GM10266 (cell line): ENCODE results near the gene SPAG17.
A peak's percentile ranks its signal among the peaks of the same experiment; 100 is the strongest.

Experiments used
- DNase-seq: peaks from one replicate; pipeline ENCODE4 v3.0.0; 2012; ENCODE audit errors: extremely low spot score
- TF ChIP-seq, protein P1 (sequence below): IDR thresholded peaks from 2 replicates; pipeline ENCODE4 v1.5.1; 2012; ENCODE audit warnings: mild to moderate bottlenecking, low read depth; ENCODE audit not compliant: control insufficient read depth, insufficient read depth; ENCODE audit errors: missing control alignments

Gene SPAG17

DNA sequence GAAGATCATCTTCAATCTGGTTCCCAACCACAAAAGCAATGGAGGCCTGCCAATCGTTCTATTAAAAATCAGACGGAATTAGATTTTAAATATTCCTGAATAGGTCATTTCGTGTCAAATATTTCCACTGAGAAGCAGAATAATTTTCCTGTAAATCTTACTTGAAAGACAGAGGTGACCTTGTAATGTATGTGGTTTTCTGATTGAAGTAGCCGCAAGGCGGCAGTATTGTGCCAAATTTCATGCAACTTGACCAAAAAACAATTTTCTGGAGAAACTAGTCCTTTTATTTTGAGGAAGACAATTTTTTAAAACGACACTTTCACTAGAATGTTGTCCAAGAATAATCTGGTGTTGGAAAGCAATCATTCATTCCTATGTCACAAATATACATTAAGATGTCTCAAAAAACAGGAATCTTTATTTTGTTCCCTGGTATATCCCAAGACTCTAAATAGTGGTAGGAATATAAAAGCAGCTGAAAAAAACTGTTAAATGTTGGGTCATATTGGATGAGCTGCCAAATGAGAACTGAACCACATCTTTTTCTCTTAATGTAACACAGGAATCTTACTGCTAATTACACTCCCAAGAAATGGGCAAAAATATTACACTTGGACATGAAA is 33.6 kb downstream of the SPAG17 start:
- TF ChIP-seq, protein P1, sequence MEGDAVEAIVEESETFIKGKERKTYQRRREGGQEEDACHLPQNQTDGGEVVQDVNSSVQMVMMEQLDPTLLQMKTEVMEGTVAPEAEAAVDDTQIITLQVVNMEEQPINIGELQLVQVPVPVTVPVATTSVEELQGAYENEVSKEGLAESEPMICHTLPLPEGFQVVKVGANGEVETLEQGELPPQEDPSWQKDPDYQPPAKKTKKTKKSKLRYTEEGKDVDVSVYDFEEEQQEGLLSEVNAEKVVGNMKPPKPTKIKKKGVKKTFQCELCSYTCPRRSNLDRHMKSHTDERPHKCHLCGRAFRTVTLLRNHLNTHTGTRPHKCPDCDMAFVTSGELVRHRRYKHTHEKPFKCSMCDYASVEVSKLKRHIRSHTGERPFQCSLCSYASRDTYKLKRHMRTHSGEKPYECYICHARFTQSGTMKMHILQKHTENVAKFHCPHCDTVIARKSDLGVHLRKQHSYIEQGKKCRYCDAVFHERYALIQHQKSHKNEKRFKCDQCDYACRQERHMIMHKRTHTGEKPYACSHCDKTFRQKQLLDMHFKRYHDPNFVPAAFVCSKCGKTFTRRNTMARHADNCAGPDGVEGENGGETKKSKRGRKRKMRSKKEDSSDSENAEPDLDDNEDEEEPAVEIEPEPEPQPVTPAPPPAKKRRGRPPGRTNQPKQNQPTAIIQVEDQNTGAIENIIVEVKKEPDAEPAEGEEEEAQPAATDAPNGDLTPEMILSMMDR, result peak; percentile 82
- peak; percentile 17 for DNase-seq

DNA sequence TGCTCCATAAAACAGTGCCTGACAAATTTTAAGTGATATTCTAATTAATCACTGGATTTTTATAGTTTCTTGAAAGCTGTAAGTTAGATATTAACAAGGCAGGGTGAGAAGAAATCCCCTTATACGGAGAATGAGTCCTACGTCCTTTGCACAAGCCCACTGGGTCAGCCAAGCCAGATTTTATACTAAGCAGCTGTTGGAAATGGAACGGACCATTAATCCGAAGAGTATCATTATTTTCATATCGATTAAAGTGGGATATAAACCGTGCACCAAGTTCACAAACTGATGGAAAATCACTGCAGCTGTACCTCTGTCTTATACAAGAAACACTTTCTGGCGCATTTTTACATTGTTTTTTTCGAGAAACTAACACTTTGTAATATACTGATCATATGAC is 35.2 kb downstream of the SPAG17 start:
- TF ChIP-seq, protein P1, result no peak
- no peak for DNase-seq

DNA sequence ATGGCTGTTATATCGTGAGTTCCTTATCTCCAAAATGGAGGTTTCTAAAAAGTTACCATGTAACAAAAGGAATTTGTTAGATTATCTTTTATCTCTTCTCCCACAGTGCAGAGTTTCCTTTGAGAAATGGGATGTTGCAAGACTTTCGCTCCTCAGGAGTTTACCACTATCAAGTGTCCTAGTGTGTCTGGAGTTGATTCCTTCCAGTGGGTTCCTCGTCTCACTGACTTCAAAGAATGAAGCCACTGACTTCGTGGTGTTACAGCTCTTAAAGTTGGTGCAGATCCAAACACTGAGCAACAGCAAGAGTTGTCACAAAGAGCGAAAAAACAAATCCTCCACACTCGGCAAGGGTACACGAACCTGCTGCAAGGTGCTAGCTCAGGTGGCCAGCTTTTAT is 37.0 kb downstream of the SPAG17 start:
- TF ChIP-seq, protein P1, result no peak
- no peak for DNase-seq

DNA sequence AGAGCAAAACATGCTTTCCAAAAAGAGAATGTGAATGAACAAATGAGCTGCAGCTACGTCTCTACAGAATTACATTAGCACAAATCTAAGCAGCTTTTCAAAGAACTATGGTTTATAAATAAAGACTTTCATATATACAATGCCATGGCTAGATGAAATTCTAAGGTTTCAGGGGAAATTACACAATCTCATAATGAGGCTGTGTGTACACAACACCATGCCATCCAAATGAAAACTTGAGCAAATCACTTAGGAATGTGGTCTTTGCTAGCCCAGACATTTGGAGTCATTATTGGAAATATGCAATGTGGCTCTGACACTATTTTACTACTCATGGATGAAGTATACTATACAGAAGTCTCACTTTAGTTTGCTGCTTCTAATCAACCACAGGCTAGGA is 37.5 kb downstream of the SPAG17 start:
- TF ChIP-seq, protein P1, result no peak

DNA sequence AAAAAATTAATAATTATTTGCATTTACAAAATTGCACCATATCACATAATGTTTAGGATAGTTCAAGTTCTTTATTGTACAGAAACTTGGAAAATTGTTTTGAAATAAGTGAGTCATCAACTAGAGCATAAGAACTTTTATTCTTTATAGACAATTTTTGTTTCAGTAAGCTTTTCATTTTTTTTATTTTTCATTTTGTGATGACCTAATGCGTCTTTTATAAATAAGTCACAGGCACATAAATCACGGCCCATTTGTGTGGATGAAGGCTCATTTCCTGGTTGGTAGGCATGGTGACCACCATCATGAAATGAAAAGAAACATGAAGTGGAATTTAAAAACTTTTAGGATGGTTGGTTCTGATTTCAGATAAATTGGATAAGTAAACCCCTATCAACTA is 39.3 kb downstream of the SPAG17 start:
- DNase-seq, result no peak
- TF ChIP-seq, protein P1, result no peak

More for the DNA sequence above, 37.5 kb downstream of the SPAG17 start:
- DNase-seq, result no peak

DNA sequence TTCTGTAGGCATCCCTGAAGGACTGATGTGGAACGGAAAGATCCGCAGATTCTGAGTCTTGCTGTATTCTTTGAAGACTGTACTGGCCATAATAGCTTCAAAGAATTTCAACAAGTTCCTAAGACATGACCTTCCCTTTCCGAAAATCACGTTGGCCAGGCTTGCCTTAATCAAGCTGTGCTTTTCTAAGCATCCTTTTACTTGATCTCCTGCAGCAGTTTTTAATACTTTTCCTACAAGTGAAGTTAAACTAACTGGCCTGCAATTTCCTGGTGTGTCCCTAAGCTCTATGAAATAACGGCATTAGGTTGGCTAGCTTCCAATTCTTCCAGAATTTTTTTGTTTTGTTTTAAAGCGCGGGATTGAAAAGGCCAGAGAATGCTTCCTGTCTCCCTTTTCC is 40.3 kb downstream of the SPAG17 start:
- TF ChIP-seq, protein P1, result no peak
- no peak for DNase-seq

DNA sequence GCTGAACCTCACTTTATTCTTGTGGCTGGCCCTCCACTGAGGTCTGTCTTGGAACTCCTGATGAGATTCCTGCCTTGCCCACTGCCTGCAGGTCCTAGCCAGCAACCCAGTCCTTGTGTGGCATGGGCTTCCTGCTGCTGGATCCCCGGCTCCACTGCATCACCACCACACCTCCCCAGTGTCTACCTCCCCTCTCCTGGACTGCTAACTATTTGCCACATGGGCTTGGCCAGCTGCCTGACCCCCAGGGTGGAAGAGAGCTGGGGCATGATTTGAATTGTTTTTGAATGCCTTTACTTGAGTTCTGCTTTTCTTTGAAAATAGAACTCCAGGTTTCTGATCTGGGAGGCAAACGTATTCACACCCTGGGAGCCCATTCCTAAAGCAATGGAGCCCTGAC is 41.2 kb downstream of the SPAG17 start:
- DNase-seq, result no peak
- TF ChIP-seq, protein P1, result no peak
